DMS153 treated with DMSO at 0.1 percent for 48 hours (cell line): ENCODE data around the gene ZNF138.
A peak's percentile ranks its signal among the peaks of the same experiment; 100 is the strongest.
"Not testable (repeated sequence)": the region's sequence is repeated elsewhere in the genome, so short reads cannot be mapped to it uniquely, and the experiment has no call there.

Experiments used
- DNase-seq: peaks from one replicate; lab custom pipeline; 2025; ENCODE audit not compliant: unreplicated experiment; lab: John Stamatoyannopoulos, UW

The ZNF138 gene

GRCh38 chr7:64794171-64794844, at the start of gene ZNF138:
ZNF138 (plus strand) TSS chr7:64794428; CDS start chr7:64794569, 141 bp downstream.
- DNase-seq: peak; percentile 73

GRCh38 chr7:64744680-64745079, 49.5 kb upstream of the ZNF138 start:
- no peak for DNase-seq

DNA sequence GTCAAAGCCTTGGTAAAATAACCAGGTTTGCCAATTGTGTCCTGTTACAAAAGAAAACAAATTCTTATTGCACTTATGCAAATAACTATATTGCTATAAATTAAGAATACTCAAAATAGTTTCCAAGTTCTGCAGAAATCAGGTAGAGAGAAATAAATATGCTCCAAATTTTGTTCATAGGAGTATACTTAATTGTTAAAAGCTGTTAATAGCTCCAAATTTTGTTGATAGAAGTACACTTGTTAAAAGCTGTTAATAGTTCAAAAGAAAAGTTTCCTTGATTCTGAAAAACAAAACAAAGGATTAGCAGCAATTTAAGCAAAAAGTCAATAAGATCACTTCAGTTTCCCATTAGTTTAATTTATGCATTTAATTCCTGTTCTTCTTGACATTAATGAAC, 46.4 kb upstream of the ZNF138 start:
- no peak for DNase-seq

DNA sequence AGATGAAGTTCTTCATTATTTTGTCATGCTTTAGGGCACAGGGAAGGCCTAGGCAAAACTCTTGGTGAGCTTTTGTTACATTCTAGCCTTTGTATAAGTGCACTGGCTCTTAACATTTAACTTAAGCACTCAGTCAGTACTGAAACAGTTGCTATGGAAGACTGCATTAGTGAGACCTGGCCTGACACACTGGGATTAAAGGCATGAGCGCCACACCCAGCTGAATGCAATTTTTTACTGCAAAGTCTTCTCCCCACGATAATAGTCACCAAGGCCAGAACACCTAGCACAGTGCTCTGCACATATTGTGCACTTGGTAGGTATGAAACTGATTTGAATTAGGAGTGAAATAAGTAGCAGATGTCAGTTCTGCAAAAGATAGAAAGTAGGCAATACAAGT, 41.2 kb upstream of the ZNF138 start:
- DNase-seq: no peak

DNA sequence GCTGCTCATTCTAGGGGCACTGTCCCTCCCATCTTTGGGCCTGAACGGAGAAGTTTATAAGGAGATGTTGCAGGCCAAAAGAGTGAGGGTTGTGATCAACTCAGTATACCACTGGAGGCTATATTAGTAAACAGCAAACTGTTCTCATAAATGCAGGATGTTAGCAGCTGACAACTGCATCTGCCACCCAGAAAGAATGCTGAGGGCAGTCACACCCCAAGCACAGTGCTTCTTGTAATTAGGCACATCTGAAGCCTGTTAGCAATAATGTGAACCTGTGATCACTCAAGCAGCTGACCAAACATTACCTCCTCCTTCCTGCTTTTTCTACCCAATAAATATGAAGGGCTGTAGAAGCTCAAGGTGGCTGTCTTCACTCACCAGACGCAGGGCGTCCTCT, 38.4 kb upstream of the ZNF138 start:
- DNase-seq: no peak

DNA sequence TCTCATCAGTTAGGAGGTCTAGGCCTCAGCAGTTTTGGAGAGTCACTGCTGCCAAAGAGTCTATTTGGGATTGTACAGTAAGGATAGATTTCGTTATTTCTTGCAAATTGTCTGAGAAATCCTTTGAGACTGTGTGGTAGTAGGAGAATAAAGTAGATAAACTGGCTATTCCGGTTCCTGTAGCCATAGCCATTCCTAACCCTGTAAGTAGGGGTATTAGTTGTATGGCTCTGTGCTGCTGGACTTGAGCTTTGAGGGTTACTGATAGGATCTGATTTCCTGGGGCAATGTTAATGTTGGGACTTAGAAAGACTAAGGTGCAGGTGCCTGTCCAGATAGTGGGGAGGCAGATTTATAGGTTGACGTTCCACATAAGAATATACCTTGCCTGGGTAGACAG, 36.1 kb upstream of the ZNF138 start:
- no peak for DNase-seq

DNA sequence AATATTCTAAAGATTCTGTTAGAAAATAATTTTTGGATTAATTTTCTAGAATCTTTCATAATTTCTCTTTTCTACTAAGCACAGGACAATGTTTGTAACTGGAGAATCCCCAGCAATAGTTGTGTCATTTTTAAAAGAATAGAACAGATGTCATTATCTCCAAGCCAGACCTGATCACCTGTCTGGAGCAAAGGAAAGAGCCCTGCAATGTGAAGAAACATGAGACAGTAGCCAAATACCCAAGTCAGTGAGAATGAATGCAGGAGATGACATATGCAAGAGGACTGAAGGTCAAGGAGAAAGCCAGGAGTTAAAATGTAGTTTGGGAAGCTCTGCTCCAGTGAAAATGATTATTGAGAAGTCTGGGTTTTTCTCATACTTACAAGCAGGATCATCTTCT, 25.4 kb upstream of the ZNF138 start:
- no peak for DNase-seq

GRCh38 chr7:64774204-64774842, 19.9 kb upstream of the ZNF138 start:
- DNase-seq: no peak

DNA sequence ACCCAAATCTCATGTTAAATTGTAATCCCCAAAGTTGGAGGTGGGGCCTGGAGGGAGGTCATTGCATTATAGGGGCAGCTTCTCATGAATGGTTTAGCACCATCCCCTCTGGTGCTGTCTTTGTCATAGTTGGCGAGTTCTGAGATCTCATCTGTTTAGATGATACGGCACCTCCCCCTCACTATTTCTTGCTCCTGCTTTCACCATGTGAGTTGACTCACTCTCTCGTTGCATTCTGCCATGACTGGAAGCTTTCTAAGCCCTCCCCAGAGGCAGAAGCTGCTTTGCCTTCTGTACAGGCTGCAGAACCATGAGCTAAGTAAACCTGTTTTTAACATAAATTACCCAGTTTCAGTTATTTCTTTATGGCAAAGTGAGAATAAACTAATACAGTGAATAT, 18.9 kb upstream of the ZNF138 start:
- DNase-seq: no peak

- not testable (repeated sequence) for DNase-seq
Observed at GRCh38 chr7:64784842-64785241, 9.4 kb upstream of the ZNF138 start.

- no peak for DNase-seq
Observed at GRCh38 chr7:64787295-64787694, 6.9 kb upstream of the ZNF138 start.

GRCh38 chr7:64789241-64789640, 5.0 kb upstream of the ZNF138 start:
- not testable (repeated sequence) for DNase-seq

GRCh38 chr7:64793106-64793755, 997 bp upstream of the ZNF138 start:
- DNase-seq: no peak

GRCh38 chr7:64795176-64795575, 948 bp downstream of the ZNF138 start:
- DNase-seq: no peak

GRCh38 chr7:64799169-64799568, 4.9 kb downstream of the ZNF138 start:
- not testable (repeated sequence) for DNase-seq

GRCh38 chr7:64802699-64803098, 8.5 kb downstream of the ZNF138 start:
- DNase-seq: no peak

- no peak for DNase-seq
Observed at GRCh38 chr7:64807731-64808365, 13.6 kb downstream of the ZNF138 start.

GRCh38 chr7:64811767-64812166, 17.5 kb downstream of the ZNF138 start:
- DNase-seq: no peak

DNA sequence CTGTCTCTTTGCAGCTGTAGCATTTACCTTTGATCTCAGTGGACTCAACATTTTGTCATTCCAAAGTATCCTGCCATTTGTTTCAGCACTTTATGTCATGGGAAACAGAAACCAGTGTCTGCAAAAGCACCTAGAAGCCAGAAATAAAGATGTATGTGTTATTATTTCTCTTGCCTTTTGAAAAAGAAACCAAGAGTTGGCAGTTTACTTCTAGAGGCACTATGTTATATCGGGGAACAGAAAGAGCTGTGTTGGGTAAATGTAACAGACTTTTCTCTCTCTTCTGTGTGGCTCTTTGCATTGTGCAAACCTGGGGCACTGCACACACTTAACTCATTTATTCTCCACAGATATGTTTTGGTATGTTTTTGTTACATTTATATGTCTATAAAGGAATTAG, 36.7 kb downstream of the ZNF138 start:
- no peak for DNase-seq

- no peak for DNase-seq
Observed at GRCh38 chr7:64832136-64832535, 37.9 kb downstream of the ZNF138 start.

GRCh38 chr7:64834989-64835388, 40.8 kb downstream of the ZNF138 start:
- no peak for DNase-seq

DNA sequence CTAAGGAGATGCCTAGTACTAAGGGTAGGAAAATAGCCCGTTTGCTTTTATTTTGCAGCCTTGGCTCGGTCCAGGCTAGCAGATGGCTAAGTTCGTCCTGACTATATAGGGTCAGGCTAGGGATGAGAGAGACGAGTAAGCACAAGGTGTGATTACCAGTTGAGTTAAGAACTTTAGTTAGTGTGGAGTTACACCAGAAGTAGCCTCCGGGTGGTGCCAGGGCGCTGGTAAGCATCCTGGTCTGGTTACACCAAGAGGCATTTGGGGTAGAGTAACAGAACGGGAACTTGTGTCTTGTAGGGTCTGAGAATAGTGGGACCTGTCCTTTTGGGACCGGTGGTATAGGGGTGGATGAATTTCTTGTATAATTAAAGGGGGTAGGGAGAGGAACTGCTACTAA, 41.6 kb downstream of the ZNF138 start:
- DNase-seq: not testable (repeated sequence)
